NCI-H1092 treated with DMSO at 0.1 percent for 48 hours (cell line): ENCODE data around the gene GRAP2.
"Not testable (repeated sequence)": the region's sequence is repeated elsewhere in the genome, so short reads cannot be mapped to it uniquely, and the experiment has no call there.

Experiments used
- DNase-seq: peaks from one replicate; lab custom pipeline; 2025; lab: John Stamatoyannopoulos, UW

The GRAP2 gene

GRCh38 chr22:39900306-39901227 lies at the start of gene GRAP2:
TSS of gene GRAP2 (plus strand) at chr22:39901084. CDS start at chr22:39947107, 46,023 bp downstream.
- no peak for DNase-seq

GRCh38 chr22:39851606-39852315 lies 49.1 kb upstream of the GRAP2 start:
- DNase-seq, result no peak

- DNase-seq, result no peak
Observed at GRCh38 chr22:39852799-39853198, 48.1 kb upstream of the GRAP2 start.

GRCh38 chr22:39856588-39856987 lies 44.3 kb upstream of the GRAP2 start:
- DNase-seq, result no peak

- no peak for DNase-seq
Observed at GRCh38 chr22:39859903-39860588, 40.8 kb upstream of the GRAP2 start.

GRCh38 chr22:39868741-39869140 lies 32.1 kb upstream of the GRAP2 start:
- no peak for DNase-seq

- not testable (repeated sequence) for DNase-seq
Observed at GRCh38 chr22:39869797-39870196, 31.1 kb upstream of the GRAP2 start.

GRCh38 chr22:39871008-39871798 lies 29.7 kb upstream of the GRAP2 start:
- no peak for DNase-seq

- DNase-seq, result no peak
Observed at GRCh38 chr22:39872548-39872947, 28.3 kb upstream of the GRAP2 start.

- no peak for DNase-seq
Observed at GRCh38 chr22:39873965-39874364, 26.9 kb upstream of the GRAP2 start.

GRCh38 chr22:39875176-39875885 lies 25.6 kb upstream of the GRAP2 start:
- not testable (repeated sequence) for DNase-seq

- DNase-seq, result no peak
Observed at GRCh38 chr22:39877079-39877845, 23.6 kb upstream of the GRAP2 start.

- no peak for DNase-seq
Observed at GRCh38 chr22:39880722-39881121, 20.2 kb upstream of the GRAP2 start.

- DNase-seq, result no peak
Observed at GRCh38 chr22:39883057-39883456, 17.8 kb upstream of the GRAP2 start.

- DNase-seq, result not testable (repeated sequence)
Observed at GRCh38 chr22:39889924-39890323, 11.0 kb upstream of the GRAP2 start.

GRCh38 chr22:39893526-39893925 lies 7.4 kb upstream of the GRAP2 start, which contains the start of gene ENTHD1:
TSS of gene ENTHD1 (minus strand) at chr22:39893760. CDS start at chr22:39887748, 6,012 bp downstream.
- DNase-seq, result no peak

GRCh38 chr22:39894554-39895092 lies 6.3 kb upstream of the GRAP2 start:
- no peak for DNase-seq

- DNase-seq, result no peak
Observed at GRCh38 chr22:39895682-39896081, 5.2 kb upstream of the GRAP2 start.

- DNase-seq, result peak; percentile 16
Observed at GRCh38 chr22:39896313-39896996, 4.4 kb upstream of the GRAP2 start.
